A204.1 (cell line): ENCODE results near the gene NOP9.

Experiments used
- FAIRE-seq: peaks from 2 replicates; lab custom pipeline; 2012; peaks lifted over from hg19 to GRCh38; lab: Jason Lieb, UNC

NOP9 gene, protein sequence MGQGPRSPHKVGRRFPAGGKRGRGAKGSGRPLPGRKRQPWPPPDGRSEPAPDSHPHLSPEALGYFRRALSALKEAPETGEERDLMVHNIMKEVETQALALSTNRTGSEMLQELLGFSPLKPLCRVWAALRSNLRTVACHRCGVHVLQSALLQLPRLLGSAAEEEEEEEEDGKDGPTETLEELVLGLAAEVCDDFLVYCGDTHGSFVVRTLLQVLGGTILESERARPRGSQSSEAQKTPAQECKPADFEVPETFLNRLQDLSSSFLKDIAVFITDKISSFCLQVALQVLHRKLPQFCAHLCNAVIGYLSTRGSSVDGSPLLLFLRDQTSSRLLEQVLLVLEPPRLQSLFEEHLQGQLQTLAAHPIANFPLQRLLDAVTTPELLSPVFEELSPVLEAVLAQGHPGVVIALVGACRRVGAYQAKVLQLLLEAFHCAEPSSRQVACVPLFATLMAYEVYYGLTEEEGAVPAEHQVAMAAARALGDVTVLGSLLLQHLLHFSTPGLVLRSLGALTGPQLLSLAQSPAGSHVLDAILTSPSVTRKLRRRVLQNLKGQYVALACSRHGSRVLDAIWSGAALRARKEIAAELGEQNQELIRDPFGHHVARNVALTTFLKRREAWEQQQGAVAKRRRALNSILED

DNA sequence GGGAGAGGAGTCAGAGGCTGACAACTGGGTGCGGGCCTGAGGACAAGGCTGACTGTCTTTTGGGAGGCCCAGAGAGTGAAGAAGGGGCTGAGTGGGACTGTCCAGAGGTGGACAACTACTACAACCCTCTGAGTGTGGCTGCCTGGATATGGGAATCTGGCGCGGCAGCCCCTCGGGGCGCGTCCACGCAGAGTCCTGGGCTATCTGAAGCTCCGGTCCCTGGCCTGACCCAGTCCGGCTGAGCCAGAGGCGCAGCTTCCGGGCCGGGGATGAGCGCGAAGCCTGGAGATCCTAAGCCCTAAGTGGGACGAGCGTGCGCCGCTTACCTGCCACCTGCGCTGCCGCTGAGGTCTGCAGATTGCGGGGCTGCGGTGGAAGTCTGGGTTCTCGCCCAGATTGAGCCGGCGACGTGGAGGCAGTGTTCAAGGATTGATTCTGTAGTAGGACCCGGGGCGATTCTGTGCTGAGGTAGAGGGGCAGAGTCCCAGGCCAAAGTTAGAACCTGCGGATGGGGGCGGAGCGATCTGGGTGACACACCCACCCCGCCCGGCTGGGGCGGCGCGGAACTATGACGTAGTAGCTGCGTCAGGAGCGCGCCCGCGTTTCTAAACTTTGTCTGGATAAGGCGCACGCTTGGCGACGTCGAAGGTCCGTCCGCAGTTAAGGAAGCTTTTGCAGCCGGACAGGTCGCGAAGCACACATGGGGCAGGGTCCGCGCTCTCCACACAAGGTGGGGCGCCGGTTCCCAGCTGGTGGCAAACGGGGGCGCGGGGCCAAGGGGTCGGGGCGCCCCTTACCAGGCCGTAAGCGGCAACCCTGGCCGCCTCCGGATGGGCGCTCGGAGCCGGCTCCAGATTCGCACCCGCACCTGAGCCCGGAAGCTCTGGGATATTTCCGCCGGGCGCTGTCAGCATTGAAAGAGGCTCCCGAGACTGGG, at the start of gene NOP9, which contains the start of gene DHRS1:
NOP9 (plus strand) TSS at position 596 of the 937 bp plus-strand sequence; CDS start at position 701, 105 bp downstream.
DHRS1 (minus strand) TSS at position 526 of the 937 bp plus-strand sequence. CDS start 674 bp downstream, outside the sequence.
- FAIRE-seq: no peak

DNA sequence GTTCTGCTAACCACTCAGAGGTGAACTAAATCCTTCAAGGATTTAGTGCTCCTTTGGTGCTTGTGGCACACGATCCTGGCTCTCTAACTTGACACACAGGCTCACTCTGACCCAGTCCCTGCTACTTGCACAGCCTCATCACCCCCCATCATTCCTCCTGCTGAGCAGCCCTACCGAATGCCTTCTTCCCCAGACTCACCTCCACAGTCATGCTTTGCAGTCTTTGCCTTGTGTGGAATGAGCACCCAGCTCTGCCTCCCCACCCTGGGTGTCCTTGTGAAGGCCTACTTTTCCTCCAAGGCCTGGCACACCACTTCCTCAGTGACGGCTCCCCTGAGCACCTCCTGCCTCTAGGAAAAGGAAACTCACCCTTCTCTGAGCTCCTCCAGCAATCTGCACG, 49.3 kb upstream of the NOP9 start:
- FAIRE-seq: no peak

DNA sequence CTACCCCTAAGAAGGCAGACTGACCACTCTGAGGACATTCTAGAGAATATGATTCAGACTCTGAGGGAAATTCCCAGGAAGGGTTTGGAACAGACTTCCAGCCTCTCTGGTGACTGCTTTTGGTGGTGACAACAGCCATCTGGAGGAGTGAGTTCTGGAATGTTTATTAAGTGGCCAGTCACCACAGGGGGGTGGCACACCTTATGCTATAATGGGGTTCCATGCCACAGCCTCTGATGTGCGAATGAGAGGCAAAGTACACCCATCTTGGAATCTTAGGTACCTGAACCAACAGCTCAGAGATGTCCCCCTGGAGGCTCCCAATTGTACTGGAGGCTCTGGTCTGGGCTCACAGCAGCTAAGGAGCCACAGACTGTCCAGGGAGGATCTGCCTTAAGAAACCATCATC, 47.8 kb upstream of the NOP9 start:
- FAIRE-seq: no peak

DNA sequence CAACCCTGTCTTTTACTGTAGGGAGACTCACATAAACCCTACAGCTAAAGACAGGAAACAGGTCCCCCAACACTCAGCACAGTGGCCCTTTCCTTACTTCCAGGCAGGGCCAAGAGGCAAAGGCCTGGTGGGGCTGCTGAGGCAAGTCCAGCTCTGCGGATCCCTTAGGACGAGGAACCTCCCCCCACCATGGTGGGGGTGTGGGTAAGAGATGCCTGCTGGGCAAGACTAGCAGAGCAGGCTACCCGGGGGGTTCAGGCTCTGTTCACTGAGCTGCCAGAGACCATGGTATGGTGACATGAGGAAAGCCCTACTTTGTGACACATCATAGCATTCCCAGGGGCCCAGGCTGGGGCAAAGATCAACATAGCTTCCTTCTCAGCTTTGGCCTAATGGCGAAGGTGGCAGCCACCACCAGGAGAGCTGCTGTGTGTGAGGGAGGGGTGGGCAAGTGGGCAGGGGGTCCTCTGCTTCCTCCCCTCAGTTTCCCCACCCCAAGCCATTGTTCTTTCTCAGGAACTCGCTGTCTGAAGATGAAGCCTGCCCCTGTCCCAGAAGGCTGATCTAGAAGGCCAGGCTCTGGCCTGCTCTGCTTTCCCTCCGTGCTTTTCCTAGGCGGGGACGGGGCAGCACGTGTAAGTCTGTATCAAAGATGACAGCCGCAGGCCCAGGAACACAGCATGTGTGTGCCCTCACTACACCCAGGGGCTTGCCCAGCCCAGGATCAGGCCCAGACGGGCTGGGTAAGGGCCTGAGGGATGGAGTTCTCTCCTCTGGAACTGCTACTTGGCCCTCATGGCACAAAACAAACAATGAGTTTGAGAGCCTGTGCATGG, 47.1 kb upstream of the NOP9 start:
- no peak for FAIRE-seq

DNA sequence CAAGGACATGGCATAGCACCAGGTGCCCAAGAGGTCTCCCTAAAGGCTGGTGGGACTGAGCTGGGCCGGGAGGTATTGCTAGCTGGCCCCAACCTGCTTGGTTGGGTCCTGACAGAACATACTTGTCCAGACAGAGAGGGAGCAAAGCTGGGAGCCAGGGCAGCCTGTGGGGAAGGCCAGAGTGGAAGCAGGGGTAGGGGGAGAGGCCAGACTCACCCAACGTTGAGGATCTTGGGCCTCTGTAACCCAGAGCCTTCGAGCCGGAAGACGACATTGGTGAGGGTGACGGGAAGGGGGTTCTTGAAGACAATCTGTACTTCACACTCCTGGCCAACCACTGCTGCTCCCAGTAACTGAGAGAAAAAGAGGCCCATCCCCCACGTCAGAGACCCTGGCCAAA, 45.7 kb upstream of the NOP9 start:
- FAIRE-seq: no peak

DNA sequence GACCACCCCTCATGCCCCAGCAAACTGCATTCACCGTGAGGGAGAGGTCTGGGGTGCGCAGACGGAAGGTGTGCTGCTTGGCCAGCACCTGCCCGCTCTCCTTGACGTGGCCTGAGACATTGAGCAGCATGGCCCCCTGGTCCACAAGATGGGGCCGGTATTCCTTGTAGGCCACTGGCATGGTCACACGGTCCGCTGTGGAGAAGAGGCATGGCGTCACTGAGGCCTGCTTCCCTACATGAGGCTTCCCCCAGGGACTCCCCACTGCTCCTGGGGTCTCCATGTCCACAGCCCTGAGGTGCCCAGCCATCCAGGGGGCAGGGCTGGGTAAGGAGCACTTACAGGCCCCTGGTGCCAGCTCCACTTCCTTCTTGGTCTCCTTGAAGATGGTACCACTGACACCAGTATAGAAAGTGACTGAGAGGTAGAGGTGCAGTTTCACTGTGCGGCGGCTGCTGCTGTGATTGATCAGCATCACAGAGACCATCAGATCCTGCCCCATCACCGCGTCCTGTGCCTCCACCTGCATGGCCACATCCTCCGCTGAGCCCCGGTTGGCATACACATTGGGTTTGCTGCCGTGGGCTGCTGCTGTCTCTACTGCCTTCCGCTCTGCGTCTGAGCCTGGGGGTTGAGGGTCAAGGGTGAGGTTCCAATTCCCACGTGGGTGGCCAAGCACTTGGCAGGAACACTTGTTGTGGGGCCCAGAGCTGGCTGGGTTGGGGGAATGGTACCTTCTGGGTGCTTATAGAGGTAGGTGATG, 44.8 kb upstream of the NOP9 start:
- FAIRE-seq: no peak

DNA sequence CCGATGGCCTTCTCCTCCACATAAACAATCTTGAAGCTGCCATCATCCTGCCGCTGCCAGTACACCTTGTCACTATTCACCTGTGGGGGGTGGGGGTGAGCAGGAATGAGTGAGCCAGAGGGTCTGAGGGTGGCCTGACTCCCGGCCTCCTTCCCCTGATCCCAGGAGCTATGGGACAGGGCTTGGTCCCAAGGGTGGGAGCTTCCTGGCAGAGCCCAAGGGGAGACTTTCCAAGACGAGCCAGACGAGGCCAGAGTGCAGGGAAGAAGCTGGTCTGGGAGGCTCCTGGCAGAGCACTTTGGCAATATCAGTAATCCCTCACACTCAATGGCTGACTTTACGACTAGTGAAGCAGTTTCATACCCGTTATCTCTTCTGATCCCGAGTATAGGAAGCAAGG, 44.2 kb upstream of the NOP9 start:
- FAIRE-seq: no peak

DNA sequence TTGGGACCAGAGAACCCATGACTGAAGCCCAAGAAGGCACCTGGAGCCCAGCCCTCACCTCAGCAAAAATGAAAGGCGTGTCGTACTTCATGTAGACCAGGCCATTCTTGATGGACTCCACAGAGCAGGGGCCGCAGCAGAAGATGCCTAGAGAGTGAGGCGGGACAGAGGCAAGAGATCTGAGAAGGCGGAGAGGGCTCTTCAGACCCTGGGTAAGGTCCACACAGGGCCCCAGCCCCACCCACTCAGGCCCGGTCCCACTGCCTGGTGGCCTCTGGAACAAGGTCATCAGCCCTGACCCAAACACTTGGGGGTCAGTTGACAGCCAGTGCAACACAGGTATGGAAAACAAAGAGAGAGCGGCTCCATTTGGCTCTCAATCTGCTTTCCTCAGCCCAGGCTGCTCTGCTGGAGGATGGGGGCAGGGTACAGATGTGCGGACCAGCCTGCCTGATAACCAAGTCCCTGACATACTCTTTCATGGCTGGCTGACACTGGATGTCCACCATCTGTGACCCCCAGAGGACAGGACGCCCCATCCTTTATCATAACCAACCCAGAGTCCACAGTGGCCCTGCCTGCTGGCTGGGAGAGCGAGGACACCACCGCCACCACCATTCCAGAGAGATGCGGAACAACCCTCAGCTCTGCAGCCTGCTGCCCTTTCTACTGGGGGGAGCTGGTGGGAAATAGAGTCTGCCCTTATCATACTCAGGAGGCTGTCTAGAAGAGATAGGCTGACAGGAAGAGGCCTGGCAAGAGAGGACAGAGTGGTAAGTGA, 43.5 kb upstream of the NOP9 start:
- no peak for FAIRE-seq

DNA sequence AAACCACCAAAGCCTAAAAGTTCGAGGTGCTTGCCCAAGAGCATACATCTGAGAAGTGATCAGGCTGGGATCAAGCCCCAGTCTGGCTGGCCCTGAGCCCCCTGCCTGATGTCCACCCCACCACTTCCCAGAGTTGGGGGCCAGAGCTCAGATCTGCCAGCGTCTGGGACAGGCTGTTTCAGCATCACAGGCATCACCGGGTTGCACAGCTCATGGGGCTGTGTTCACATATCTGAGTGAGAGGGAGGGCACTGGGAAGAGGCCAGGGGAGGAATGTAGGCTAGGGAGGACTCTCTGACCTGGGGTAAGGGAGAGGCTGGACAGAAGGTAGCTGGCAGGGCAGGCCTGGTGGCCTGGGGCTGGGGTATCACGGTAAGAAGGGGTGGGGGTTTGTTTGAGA, 42.7 kb upstream of the NOP9 start:
- no peak for FAIRE-seq

DNA sequence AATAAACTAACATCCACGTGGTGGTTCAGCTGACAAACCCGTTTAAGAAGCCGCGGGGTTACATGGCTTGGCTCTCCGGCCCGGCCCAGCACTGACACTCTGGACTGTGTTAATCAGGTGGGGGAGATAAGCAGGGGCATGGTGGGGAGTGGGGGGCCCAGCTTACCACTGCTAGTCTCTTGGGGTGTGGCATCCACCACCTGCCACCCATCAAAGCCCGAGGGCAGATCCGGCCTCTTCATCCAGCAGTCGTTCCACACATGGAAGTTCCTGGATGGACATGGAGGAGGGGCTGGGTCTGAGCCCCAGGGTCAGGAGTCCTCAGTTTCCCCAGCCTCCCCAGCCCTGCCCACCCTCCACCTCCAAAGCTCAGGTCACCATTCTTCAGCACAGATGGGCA, 41.5 kb upstream of the NOP9 start:
- FAIRE-seq: no peak

DNA sequence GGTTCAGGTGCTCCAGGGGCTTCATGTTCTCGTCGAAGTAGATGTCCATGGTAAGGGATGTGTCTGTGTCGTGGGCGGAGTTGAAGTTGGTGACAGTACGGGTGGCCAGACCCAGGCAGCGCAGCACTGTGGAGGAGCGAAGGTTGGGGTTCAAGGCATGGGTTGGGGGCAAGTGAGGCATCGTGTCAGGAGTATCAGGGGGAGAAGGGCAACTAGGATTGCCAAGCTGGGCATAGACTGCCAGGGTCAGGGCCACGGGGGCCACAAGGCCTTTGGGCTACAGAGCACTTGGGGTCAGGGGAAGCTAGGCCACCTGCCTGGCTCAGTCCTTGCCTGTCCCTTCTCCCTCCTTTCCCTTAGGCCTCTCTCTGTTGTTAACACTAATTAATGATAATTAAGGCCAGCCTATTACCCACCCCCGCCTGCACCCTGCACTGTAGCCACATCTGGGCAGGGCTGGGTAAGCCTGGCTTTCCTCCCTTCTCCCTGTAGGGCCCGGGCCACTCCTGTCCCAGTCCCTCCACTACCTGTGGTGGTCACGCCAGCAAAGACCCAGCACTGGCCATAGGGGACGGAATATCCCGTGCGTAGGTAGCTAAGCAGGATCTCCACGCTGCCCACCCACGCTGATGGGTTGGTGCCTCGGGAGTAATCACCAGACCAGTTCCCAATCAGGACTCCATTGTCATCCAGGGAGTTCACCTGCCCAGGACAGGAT, 40.9 kb upstream of the NOP9 start:
- FAIRE-seq: no peak

DNA sequence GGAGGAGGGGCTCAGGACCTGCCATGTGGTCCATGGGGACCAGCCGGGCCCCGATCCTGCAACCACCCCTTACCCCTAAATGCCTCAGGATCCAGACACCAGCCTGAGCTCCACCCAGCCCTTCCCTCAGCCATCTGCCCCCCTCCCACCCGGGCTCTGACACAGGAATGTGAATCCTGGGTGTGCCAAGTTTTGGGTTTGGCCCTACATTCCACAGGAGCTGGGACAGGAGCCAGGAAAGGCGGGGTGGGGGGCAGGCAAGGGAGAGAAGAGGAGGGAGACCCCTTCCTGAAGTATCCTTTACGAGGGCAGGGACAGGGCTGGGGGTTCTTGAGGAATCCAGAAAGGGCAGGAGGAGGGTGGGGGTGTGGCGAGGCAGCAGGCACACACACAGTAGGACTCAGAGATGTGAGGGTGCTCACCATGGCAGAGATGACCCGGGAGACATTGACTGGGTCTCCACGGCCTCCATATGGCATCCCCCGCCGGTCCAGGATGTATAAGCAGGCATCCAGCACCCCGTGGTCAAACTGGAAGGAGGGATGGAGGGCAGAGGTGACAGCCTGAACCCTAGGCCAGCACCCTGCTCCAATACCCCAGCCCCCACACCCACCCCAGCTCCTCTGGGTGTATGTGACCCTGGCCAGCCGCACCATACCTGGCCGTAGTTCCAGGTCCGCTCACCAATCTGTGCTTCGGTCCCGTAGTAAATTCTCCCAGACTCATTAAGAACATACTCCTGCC, 40.2 kb upstream of the NOP9 start:
- FAIRE-seq: no peak

DNA sequence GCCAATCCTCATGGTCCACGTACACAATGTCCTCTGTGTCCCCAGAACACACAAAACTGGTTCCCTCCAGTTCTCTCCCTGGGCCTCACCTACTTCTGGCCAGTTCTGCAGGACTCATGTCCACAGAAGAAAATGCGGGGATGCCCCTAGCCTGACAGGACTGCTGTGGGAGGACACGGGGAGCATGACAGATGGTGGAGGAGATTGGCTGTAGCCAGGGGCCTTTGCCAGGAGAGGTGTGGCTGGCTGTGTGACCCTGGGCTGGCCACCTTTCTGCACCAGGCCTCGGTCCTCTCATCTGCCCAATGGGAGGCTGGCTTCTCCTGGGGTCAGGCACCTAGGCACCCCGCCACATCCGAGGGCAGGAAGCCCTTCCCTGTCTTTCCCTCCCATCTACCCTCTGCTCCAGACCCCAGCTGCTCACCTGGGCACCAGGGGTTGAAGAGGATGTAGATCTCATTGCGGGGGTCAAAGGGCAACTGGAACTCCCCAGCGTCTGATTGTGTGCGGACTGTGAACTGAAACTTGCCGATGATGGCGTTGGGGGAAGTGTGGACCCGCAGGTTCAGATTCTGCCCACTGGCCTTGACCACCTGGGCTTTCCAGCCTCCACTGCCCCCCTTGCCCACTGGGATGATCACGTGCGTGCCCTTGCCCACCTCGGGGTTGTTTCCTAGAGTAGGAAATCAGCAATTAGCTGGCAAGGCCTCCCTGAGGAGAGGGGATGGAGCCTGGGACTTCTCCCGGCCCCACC, 39.4 kb upstream of the NOP9 start:
- no peak for FAIRE-seq

DNA sequence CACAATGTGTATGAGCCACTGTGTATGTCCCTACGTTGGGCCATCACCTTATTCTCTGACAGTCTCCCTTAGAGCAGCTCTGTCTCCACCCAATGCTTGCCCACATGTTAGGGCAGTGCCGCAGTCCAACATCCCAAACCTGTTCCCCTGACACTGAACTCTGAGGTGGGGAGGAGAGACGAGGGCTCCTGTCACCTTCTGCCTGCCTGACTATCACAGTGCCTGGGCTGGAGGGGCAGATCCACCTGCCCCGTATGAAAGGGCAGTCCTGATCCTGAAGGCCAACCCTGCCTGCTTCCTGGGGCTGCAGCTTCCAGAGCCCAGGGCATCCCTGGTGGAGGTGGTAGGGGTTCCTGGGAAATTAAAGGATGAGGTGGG, 38.9 kb upstream of the NOP9 start:
- FAIRE-seq: no peak

DNA sequence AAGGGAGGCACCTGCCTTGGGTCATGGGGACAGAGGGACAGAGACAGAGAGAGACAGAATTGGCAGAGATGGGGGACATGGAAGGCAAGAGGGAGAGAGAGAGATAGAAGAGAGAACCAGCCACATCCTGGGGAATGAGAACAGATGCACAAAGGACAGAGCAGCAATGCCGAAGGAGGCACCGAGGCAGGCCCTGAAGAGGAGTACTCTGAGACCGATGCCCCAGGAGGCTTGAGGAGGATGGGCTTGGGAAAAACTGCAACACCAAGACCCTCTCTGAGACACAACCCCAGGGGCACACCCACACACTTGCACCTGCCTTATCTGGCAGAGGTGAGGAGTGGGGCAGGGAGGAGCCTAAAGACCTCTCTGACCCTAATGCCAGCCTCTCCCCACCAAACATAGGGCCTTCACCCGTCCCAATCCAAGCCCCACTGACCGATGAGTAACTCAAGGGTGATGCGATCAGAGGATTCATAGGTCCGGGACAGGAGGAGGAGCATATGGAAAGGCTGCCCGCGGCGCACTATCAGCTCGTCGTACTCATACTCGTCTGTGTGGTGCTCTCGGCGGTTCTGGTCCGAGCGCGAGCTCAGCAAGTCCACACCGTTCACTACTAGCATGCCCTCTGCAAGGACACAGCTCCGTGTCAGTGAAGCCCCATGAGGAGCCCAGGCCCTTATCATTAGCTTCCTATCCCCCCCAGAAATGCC, 38.2 kb upstream of the NOP9 start:
- no peak for FAIRE-seq

DNA sequence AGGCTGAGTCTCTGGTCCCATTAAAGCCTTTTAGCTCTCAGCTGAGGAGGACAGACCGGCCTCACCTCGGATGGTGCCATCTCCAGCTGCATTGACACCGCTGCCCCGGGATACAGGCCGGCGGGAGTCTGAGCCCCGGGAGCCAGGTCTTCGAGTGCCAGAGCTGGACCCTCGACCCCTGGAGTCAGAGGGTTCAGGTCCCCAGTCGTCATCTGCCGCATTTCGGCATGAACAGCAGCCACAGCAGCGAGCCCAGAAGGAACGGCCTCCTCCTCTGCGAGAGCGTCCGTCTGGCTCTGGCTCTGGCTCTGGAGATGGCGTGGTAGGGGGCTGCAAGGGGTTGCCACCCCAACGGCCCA, 37.7 kb upstream of the NOP9 start:
- no peak for FAIRE-seq
